Osteocyte (in vitro differentiated cells): ENCODE results near the gene MOB3B. TPM values are rescaled to one million over a fixed set of nuclear protein-coding genes. Genes with fewer than 3 reads are reported as not detected.
A peak's percentile ranks its signal among the peaks of the same experiment; 100 is the strongest.

Experiments used
- DNase-seq: peaks from one replicate; pipeline ENCODE4 v3.0.0; 2021; ENCODE audit warnings: mixed read lengths; ENCODE audit not compliant: unreplicated experiment; ENCODE audit errors: extremely low spot score
- H3K27ac Mint-ChIP-seq: one replicate; pipeline ENCODE4 v1.8.0; 2021; ENCODE audit warnings: mild to moderate bottlenecking, mixed read lengths; ENCODE audit not compliant: unreplicated experiment
- H3K27me3 Mint-ChIP-seq: one replicate; pipeline ENCODE4 v1.8.0; 2021; ENCODE audit warnings: mixed read lengths; ENCODE audit not compliant: unreplicated experiment
- H3K36me3 Mint-ChIP-seq: one replicate; pipeline ENCODE4 v1.8.0; 2021; ENCODE audit warnings: mixed read lengths; ENCODE audit not compliant: unreplicated experiment
- H3K4me1 Mint-ChIP-seq: one replicate; pipeline ENCODE4 v1.8.0; 2021; ENCODE audit warnings: mixed read lengths; ENCODE audit not compliant: unreplicated experiment
- H3K4me3 Mint-ChIP-seq: one replicate; pipeline ENCODE4 v1.8.0; 2021; ENCODE audit warnings: mild to moderate bottlenecking, moderate library complexity, mixed read lengths; ENCODE audit not compliant: unreplicated experiment
- H3K9me3 Mint-ChIP-seq: one replicate; pipeline ENCODE4 v1.8.0; 2021; ENCODE audit warnings: mixed read lengths; ENCODE audit not compliant: unreplicated experiment
- total RNA-seq: library from RNA; stranded (reverse); gene quantifications from 2 replicates; pipeline ENCODE4 v1.2.1, GENCODE V29; 2021
- TF ChIP-seq, protein P1 (sequence below): fragments of 200-600 bp; sonication (generic); IDR thresholded peaks from 2 replicates; pipeline ENCODE4 v1.5.0; 2021; ENCODE audit warnings: antibody characterized with exemption, mild to moderate bottlenecking, moderate library complexity

MOB3B gene
- total RNA-seq, 1 donor from 2014 or later, result 7.6 TPM

DNA sequence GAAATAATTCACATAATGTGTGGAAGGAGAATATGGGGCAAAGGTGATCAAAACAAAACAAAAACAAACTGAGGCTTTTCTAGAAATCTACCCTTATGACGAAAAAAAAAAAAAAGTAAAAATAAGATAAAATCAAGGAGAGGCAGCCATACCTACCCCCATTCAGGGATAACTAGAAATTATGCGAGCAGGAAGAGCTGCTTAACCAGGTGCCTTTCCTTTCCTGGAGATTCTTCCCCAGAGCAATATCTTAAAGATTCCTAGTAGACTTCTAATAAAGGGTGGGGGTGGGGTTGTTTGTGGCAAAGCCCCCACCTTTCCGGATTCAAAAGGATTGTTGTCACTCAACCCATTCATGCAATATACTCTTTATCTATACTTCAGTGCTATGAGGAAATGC, 117.5 kb downstream of the MOB3B start:
- no peak for DNase-seq
- TF ChIP-seq, protein P1, sequence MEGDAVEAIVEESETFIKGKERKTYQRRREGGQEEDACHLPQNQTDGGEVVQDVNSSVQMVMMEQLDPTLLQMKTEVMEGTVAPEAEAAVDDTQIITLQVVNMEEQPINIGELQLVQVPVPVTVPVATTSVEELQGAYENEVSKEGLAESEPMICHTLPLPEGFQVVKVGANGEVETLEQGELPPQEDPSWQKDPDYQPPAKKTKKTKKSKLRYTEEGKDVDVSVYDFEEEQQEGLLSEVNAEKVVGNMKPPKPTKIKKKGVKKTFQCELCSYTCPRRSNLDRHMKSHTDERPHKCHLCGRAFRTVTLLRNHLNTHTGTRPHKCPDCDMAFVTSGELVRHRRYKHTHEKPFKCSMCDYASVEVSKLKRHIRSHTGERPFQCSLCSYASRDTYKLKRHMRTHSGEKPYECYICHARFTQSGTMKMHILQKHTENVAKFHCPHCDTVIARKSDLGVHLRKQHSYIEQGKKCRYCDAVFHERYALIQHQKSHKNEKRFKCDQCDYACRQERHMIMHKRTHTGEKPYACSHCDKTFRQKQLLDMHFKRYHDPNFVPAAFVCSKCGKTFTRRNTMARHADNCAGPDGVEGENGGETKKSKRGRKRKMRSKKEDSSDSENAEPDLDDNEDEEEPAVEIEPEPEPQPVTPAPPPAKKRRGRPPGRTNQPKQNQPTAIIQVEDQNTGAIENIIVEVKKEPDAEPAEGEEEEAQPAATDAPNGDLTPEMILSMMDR, result no peak
- H3K9me3 Mint-ChIP-seq, result no peaks in the 10 kb centered on the region
- no peak overlapping the region for H3K4me3 Mint-ChIP-seq
- no peaks in the 10 kb centered on the region for H3K36me3 Mint-ChIP-seq
- H3K27me3 Mint-ChIP-seq, result no peaks in the 10 kb centered on the region
- no peak overlapping the region for H3K27ac Mint-ChIP-seq
- H3K4me1 Mint-ChIP-seq, result peaks cover 30% of the 10 kb centered on the region

DNA sequence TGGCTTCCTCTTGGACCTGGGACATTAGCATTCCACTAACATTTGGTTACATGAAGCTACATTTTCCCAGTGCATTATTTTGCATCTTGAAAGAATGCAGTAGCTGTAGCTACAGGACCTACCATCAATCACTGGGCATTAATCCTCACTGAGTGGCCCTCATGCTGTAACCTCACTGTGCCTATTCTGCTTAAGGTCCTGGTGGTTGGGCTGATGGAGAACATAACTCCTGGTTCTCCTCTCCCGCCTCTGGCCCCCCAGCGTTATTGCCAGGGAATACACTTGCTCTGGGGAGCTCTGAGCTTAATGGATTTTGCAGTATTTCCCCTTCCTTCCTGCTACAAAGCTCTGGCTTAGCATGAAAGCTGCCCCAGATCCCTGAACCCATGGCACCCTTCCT, 121.1 kb downstream of the MOB3B start:
- no peak for DNase-seq
- peaks cover 24% of the 10 kb centered on the region for H3K4me1 Mint-ChIP-seq
- H3K4me3 Mint-ChIP-seq, result no peak overlapping the region
- peaks cover 13% of the 10 kb centered on the region for H3K9me3 Mint-ChIP-seq
- no peaks in the 10 kb centered on the region for H3K36me3 Mint-ChIP-seq
- H3K27me3 Mint-ChIP-seq, result no peaks in the 10 kb centered on the region
- no peak overlapping the region for H3K27ac Mint-ChIP-seq
- TF ChIP-seq, protein P1, result no peak

DNA sequence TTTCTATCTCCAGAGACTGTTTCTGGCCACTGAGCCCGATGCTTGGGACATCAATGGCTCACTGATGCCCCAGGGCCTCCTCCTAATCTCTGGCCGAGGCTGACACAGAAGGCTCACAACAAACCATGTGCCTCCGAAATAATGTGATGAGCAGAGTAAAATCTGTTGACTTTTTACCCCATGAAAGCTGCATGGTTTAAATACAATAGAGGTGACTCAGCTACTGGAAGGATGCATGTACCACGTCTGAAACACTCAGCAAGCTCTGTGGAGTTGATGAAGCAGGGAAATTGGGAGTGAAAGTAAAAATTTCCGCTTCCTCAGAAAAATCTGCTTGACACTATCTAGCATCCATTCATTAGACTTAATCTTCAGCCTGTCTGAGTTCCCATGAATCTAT, 121.6 kb downstream of the MOB3B start:
- TF ChIP-seq, protein P1, result no peak
- Mint-ChIP-seq H3K27me3 (no peaks in the 10 kb centered on the region), H3K9me3 (peaks cover 13% of the 10 kb centered on the region), H3K27ac (peak overlapping the region; percentile 50), H3K4me1 (peaks cover 19% of the 10 kb centered on the region), H3K4me3 (no peak overlapping the region), H3K36me3 (no peaks in the 10 kb centered on the region)
- DNase-seq, result no peak

DNA sequence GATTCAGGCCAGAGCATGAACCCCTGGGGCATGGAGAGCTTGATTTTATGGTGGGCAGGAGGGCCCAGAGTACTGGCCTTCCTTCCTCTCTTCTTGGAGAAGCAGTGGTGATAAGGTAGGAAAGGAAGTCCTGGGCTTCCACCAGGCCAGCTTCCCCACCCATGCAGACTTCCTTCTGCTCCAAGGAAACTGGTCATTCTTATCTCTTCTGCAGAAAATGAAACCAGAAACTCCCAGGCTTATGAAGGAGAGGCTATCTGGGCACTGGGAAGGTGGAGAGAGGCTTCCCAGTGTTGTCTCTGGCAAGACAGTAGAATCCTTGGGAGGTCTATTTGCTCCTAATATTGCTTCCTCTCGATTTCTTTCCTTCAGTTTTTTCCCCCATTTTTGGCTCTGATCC, 122.1 kb downstream of the MOB3B start:
- TF ChIP-seq, protein P1, result no peak
- DNase-seq, result no peak
- no peaks in the 10 kb centered on the region for H3K27me3 Mint-ChIP-seq
- H3K36me3 Mint-ChIP-seq, result no peaks in the 10 kb centered on the region
- H3K4me3 Mint-ChIP-seq, result no peak overlapping the region
- H3K4me1 Mint-ChIP-seq, result peaks cover 15% of the 10 kb centered on the region
- peak overlapping the region; percentile 50 for H3K27ac Mint-ChIP-seq
- H3K9me3 Mint-ChIP-seq, result peaks cover 13% of the 10 kb centered on the region

DNA sequence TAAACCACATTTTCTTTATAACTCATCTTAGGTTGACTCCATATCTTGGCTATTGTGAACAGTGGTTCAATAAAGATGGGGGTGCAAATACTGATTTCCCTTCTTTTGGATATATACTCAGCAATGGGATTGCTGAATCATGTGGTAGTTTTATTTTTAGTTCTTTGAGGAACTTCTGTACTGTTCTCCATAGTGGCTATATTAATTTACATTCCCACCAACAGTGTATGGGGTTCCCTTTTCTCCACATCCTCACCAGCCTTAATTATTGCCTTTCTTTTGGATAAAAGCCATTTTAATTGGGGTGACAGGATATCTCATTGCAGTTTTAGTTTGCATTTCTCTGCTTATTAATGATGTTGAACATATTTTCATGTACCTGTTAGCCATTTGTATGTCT, 125.0 kb downstream of the MOB3B start:
- TF ChIP-seq, protein P1, result no peak
- no peak overlapping the region for H3K27ac Mint-ChIP-seq
- peaks cover 8% of the 10 kb centered on the region for H3K27me3 Mint-ChIP-seq
- no peak for DNase-seq
- H3K36me3 Mint-ChIP-seq, result no peaks in the 10 kb centered on the region
- H3K4me3 Mint-ChIP-seq, result no peak overlapping the region
- peaks cover 13% of the 10 kb centered on the region for H3K9me3 Mint-ChIP-seq
- H3K4me1 Mint-ChIP-seq, result peaks cover 13% of the 10 kb centered on the region
